Right lobe of liver (tissue), 4 donors: ENCODE measurements around the gene FAM227B.

ENCODE experiments used
- CTCF ChIP-seq, 4 donors: fragments of 200-600 bp in 3 of 4; fragments of 450-650 bp in 1 of 4; IDR thresholded peaks; one replicate each; pipeline versions ENCODE4 v1.5.1 to v1.8.0; 2016 to 2022; ENCODE audit warnings: antibody characterized with exemption in 4 of 4, mild to moderate bottlenecking in 2 of 4
- POLR2A ChIP-seq: fragments of 450-650 bp; IDR thresholded peaks from one replicate; pipeline ENCODE4 v1.6.1; 2017; ENCODE audit warnings: antibody characterized with exemption, mild to moderate bottlenecking
- donor health status: DM: no; HTN: no; CAD: no.
- donor health status: DM: no; HTN: no; CAD: no.
- donor health status: DM: no; HTN: yes; CAD: no.

DNA sequence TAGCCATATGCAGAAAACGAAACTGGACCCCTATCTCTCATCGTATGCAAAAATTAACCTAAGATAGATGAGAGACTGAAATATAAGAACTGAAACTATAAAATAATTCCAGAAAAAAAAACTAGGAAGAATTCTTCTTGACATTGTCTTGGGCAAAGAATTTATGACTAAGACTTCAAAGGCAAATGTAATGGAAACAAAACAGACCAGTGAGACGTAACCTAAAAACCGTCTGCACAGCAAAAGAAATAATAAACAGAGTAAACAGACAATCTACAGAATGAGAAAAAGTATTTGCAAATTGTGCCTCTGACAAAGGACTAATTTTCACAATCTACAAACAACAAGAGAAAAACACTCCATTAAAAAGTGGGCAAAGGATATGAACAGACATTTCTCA is 92.3 kb downstream of the FAM227B start:
- TF ChIP-seq CTCF (IDR thresholded peaks at IDR 0.05) (no peak), POLR2A (no peak)
